NB4 (cell line): ENCODE results near the gene LYAR.

ENCODE experiments used
- MYC ChIP-seq: IDR thresholded peaks from 2 replicates; pipeline ENCODE4 v1.6.1; 2011; ENCODE audit warnings: low read depth, low read length
- POLR2A ChIP-seq: IDR thresholded peaks from 2 replicates; pipeline ENCODE4 v1.6.1; 2011; ENCODE audit warnings: mild to moderate bottlenecking; ENCODE audit not compliant: insufficient read length; ENCODE audit errors: extremely low read depth
- TF ChIP-seq, protein P1 (sequence below): IDR thresholded peaks from 2 replicates; pipeline ENCODE4 v1.6.1; 2011; ENCODE audit warnings: low read depth, low read length
- TF ChIP-seq, protein P2 (sequence below): IDR thresholded peaks from one replicate; pipeline ENCODE4 v1.5.1; 2012; ENCODE audit warnings: low read depth, low read length

DNA sequence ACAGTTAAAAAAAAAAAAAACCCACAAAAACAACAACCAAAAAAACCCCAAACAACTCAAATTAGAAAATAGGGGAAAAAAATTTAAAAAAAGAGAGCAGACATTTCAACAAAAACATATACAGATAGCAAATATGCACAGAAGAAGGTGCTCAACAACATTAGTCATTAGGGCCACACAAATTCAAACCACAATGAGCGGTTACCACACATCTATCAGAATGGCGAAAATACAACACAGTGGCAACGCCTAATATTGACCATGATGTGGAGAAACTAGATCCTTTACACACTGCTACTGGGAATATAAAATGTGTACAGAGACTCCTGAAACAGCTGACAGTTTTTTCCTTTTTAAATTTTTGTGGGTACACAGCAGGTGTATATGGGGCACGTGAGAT, 19.4 kb downstream of the LYAR start:
- TF ChIP-seq, protein P1, sequence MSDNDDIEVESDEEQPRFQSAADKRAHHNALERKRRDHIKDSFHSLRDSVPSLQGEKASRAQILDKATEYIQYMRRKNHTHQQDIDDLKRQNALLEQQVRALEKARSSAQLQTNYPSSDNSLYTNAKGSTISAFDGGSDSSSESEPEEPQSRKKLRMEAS = no peak
- TF ChIP-seq, protein P2, sequence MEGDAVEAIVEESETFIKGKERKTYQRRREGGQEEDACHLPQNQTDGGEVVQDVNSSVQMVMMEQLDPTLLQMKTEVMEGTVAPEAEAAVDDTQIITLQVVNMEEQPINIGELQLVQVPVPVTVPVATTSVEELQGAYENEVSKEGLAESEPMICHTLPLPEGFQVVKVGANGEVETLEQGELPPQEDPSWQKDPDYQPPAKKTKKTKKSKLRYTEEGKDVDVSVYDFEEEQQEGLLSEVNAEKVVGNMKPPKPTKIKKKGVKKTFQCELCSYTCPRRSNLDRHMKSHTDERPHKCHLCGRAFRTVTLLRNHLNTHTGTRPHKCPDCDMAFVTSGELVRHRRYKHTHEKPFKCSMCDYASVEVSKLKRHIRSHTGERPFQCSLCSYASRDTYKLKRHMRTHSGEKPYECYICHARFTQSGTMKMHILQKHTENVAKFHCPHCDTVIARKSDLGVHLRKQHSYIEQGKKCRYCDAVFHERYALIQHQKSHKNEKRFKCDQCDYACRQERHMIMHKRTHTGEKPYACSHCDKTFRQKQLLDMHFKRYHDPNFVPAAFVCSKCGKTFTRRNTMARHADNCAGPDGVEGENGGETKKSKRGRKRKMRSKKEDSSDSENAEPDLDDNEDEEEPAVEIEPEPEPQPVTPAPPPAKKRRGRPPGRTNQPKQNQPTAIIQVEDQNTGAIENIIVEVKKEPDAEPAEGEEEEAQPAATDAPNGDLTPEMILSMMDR = no peak
- TF ChIP-seq POLR2A (no peak), MYC (no peak)
